ENCODE data around the gene NHLRC4. TPM values are rescaled to one million over a fixed set of nuclear protein-coding genes. Genes with fewer than 3 reads are reported as not detected.

Gene NHLRC4
- total RNA-seq, 4 donors from 2014 or later: 0.47 to 2.9 (median 0.87) TPM

GRCh38 chr16:559411-560203 is 7.2 kb upstream of the NHLRC4 start:
- Histone ChIP-seq H3K36me3 (no peaks in the 10 kb centered on the region), H3K9me3 (no peaks in the 10 kb centered on the region), H3K27ac (no peak overlapping the region), H3K4me3 (no peak overlapping the region), H3K4me1 (peaks cover 0 to 23% (median 5%) of the 10 kb centered on the region in 3 donors), H3K27me3 (peaks cover 67% of the 10 kb centered on the region)
- TF ChIP-seq POLR2A (IDR thresholded peaks at IDR 0.05) (no peak), EP300 (IDR thresholded peaks at IDR 0.05) (no peak), POLR2AphosphoS5 (IDR thresholded peaks at IDR 0.05) (no peak), CTCF (IDR thresholded peaks at IDR 0.05) (no peak)
- ATAC-seq: no peak
- WGBS, 2 donors (ENCODE audit: low coverage in 1 of 2): no CpG with 5 or more reads among the region's 62 CpGs

GRCh38 chr16:560204-560700 is 6.6 kb upstream of the NHLRC4 start, which contains the start of gene PRR35:
Gene PRR35 (plus strand): TSS chr16:560394. CDS start chr16:563295, 2,901 bp downstream.
- ATAC-seq: no peak
- TF ChIP-seq POLR2AphosphoS5 (IDR thresholded peaks at IDR 0.05) (no peak), CTCF (IDR thresholded peaks at IDR 0.05) (no peak), POLR2A (IDR thresholded peaks at IDR 0.05) (no peak), EP300 (IDR thresholded peaks at IDR 0.05) (no peak)
- H3K27ac ChIP-seq: no peak within 1 kb of the TSS
- WGBS, 2 donors (ENCODE audit: low coverage in 1 of 2): no CpG with 5 or more reads among the region's 84 CpGs
- peak within 1 kb of the TSS in 1 of 2 donors; percentile 27 for H3K4me3 ChIP-seq
- H3K9me3 ChIP-seq: no peaks in the 10 kb centered on the region
- H3K27me3 ChIP-seq: peaks cover 74% of the 10 kb centered on the region
- no peaks in the 10 kb centered on the region for H3K36me3 ChIP-seq
- peaks cover 0 to 29% (median 6%) of the 10 kb centered on the region in 3 donors for H3K4me1 ChIP-seq

- H3K36me3 ChIP-seq: no peaks in the 10 kb centered on the region
- 3% methylated on average over 11 of the region's 54 CpGs; no CpG with 5 or more reads in 1 of the 2 donors for WGBS, 2 donors (ENCODE audit: low coverage in 1 of 2)
- no peaks in the 10 kb centered on the region for H3K9me3 ChIP-seq
- no peak for ATAC-seq
- H3K27me3 ChIP-seq: peaks cover 75% of the 10 kb centered on the region
- TF ChIP-seq CTCF (IDR thresholded peaks at IDR 0.05) (no peak), POLR2A (IDR thresholded peaks at IDR 0.05) (no peak), EP300 (IDR thresholded peaks at IDR 0.05) (no peak), POLR2AphosphoS5 (IDR thresholded peaks at IDR 0.05) (no peak)
- H3K4me3 ChIP-seq: peak overlapping the region in 1 of 2 donors; percentile 27
- no peak overlapping the region for H3K27ac ChIP-seq
- peaks cover 0 to 36% (median 11%) of the 10 kb centered on the region in 3 donors for H3K4me1 ChIP-seq
Measured at GRCh38 chr16:560701-561412, 5.9 kb upstream of the NHLRC4 start.

GRCh38 chr16:561413-561794 is 5.4 kb upstream of the NHLRC4 start:
- ATAC-seq: no peak
- Histone ChIP-seq H3K27me3 (peaks cover 75% of the 10 kb centered on the region), H3K4me3 (no peak overlapping the region), H3K36me3 (no peaks in the 10 kb centered on the region), H3K27ac (no peak overlapping the region), H3K9me3 (no peaks in the 10 kb centered on the region), H3K4me1 (peaks cover 0 to 41% (median 16%) of the 10 kb centered on the region in 3 donors)
- TF ChIP-seq EP300 (IDR thresholded peaks at IDR 0.05) (no peak), POLR2AphosphoS5 (IDR thresholded peaks at IDR 0.05) (no peak), POLR2A (IDR thresholded peaks at IDR 0.05) (no peak), CTCF (IDR thresholded peaks at IDR 0.05) (no peak)
- WGBS, 2 donors (ENCODE audit: low coverage in 1 of 2): no CpG with 5 or more reads among the region's 15 CpGs
